ENCODE data around the gene DGKH.

Gene DGKH, protein sequence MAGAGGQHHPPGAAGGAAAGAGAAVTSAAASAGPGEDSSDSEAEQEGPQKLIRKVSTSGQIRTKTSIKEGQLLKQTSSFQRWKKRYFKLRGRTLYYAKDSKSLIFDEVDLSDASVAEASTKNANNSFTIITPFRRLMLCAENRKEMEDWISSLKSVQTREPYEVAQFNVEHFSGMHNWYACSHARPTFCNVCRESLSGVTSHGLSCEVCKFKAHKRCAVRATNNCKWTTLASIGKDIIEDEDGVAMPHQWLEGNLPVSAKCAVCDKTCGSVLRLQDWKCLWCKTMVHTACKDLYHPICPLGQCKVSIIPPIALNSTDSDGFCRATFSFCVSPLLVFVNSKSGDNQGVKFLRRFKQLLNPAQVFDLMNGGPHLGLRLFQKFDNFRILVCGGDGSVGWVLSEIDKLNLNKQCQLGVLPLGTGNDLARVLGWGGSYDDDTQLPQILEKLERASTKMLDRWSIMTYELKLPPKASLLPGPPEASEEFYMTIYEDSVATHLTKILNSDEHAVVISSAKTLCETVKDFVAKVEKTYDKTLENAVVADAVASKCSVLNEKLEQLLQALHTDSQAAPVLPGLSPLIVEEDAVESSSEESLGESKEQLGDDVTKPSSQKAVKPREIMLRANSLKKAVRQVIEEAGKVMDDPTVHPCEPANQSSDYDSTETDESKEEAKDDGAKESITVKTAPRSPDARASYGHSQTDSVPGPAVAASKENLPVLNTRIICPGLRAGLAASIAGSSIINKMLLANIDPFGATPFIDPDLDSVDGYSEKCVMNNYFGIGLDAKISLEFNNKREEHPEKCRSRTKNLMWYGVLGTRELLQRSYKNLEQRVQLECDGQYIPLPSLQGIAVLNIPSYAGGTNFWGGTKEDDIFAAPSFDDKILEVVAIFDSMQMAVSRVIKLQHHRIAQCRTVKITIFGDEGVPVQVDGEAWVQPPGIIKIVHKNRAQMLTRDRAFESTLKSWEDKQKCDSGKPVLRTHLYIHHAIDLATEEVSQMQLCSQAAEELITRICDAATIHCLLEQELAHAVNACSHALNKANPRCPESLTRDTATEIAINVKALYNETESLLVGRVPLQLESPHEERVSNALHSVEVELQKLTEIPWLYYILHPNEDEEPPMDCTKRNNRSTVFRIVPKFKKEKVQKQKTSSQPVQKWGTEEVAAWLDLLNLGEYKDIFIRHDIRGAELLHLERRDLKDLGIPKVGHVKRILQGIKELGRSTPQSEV

GRCh38 chr13:42048342-42048683 lies at the start of gene DGKH:
Gene DGKH (plus strand): TSS chr13:42048648. CDS start chr13:42048774, 126 bp downstream.
- no peak for DNase-seq

GRCh38 chr13:42000846-42001245 lies 47.6 kb upstream of the DGKH start:
- no peak for DNase-seq

DNA sequence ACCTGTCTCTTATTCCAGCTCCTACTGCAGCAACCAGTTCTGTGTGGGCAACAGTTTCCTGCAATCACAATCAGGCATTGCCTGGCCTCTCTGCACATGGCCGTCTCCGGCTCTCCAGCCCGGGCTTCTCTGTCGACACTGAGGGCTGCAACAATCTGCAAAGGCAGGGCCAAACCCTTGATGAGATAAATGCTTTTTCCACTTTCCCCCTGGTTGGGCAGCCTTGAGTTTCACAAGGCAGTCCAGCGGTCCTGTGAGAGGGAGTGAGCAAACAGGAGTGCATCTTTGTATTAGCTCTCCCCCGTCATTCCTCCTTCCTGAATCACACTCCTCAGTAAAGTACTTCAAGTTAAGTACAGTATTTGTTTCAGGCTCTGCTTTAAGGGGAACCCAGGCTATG lies 46.9 kb upstream of the DGKH start:
- DNase-seq: no peak

GRCh38 chr13:42002066-42002465 lies 46.4 kb upstream of the DGKH start:
- DNase-seq: no peak

GRCh38 chr13:42007844-42008243 lies 40.6 kb upstream of the DGKH start:
- no peak for DNase-seq

DNA sequence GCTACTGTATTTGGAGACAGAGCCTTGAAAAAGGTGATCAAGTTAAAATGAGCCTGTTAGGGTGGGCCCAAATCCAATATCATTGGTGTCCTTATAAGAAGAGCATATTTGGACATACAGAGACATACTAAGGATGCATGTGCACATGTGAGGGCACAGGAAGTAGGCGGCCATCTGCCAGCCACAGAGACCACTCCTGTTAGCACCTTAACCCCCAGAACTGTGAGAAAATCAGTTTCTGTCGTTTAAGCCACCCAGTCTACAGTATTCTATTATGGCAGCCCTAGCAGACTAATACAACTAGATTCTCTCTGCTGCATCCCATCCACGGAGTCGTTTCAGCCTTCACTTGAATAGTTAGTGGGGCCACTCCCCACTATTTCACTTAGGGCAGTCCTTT lies 39.4 kb upstream of the DGKH start:
- DNase-seq: no peak

DNA sequence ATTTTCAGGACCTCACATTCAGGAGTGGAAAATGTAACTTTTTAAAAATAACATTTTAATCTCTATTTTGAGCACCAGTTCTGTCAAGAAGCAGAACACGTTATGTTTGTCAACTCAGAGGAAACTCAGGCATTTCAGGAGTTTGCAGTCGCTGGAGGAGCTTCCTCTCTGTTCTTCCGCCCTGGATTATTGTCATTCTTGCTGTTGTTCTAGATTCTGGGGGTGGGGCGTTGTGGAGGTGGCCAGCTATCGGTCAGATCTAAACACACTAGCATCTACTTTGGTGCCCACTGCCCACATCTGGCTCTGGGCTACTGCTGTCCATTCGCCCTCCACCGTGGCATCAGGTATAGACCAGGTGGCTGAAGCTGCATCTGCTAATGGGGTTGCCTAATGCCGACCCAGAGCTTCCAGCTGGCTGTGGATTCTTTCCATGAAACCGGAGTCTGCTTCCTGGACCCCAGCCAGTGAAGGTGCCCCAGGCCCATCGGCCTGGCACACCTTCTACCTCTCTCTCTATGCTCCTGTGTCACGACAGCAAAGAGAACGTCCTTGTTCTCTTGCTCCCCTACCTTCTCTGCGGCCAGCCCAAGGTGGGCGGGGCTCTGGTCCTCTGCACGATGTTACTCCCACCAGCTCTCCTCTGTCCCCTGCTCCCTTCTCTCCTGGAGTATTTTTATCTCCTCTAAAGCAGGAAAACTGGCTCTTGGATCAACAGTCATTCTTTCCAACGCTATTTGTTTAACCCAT lies 36.7 kb upstream of the DGKH start:
- DNase-seq: no peak

DNA sequence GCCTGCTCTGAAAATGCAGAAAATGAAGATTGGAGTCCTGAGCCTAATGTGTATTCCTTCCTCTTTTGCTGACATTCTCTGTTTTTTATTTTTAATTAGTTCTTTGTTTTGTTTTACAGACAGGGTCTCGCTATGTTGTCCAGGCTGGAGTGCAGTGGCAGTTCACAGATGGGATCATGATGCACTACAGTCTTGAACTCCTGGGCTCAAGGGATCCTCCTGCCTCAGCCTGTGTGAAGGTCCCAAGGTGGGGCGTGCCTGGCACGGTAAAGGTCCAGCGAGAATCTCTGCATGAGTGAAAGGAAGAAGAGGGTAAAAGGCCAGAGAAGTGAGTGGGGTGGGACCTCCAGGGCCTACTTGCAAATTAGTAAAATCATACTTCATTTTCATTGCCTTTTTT lies 34.3 kb upstream of the DGKH start:
- no peak for DNase-seq

- no peak for DNase-seq
These were observed 31.2 kb upstream of the DGKH start for GRCh38 chr13:42017264-42017663.

- DNase-seq: no peak
These were observed 26.6 kb upstream of the DGKH start for GRCh38 chr13:42021851-42022250.

DNA sequence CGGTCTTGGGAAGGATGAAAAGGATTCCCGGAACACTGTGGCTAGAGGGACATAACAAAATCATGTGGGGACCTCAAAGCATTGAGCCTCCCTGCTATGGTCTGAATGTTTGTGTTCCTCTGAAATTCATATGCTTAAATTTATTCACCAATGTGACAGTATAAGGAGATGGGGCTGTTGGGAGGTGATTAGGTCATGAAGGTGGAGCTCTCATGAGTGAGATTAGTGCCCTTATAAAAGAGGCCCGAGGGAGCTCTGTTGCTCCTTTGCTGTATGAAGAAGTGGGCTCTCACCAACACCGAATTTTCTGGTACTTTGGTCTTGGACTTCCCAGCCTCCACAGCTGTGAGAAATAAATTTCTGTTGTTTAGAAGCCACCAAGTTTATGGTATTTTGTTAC lies 26.1 kb upstream of the DGKH start:
- no peak for DNase-seq

DNA sequence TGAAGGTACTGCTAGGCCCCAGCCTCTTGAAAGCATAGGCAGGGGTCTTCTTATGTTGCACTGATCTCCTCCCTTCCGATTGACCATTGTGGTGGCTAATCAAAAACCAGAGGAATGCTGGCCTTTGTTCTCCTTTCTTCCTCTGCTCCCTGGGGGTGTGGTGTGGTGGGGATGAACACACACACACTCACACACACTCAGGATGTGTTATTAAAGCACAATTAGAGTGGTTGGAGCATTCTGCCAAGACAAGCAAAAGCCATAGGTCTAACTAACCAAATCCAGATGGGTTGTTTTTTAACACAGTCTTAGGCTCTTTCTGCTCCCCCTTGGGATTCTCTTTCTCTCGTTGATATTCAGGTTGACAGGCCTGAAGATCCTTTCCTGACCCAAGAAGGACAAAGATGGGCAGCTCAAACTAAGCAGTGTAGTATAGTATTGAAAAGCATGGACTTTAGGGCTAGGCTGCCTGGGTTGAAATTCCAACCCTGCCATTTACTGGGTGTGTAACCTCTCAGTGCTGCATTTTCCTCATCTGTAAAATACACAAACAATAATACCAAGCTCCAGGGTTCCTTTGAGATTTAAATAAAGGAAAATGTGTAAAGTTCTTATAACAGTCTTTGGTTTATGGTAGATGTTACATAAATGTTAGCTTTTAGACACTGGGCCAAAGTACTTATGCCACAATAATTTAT lies 25.5 kb upstream of the DGKH start:
- DNase-seq: no peak

DNA sequence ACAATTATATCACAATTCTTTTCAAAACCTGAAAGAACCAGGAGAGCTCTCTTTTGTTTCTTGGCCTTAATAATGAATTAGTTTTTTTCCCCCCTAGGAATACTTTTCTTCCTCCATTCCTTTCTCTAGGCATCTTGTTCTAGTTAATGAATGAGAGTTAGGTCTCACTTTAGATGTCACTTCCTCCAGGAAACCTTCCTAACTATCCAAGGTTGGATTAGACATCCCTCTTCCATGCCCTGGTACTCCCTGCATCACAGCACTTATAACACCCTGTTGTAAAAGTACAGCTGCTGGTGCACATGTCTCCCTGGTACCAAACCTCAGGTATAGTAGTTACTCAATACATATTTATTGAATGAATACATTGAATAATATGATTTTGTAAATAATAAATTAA lies 21.2 kb upstream of the DGKH start:
- no peak for DNase-seq

DNA sequence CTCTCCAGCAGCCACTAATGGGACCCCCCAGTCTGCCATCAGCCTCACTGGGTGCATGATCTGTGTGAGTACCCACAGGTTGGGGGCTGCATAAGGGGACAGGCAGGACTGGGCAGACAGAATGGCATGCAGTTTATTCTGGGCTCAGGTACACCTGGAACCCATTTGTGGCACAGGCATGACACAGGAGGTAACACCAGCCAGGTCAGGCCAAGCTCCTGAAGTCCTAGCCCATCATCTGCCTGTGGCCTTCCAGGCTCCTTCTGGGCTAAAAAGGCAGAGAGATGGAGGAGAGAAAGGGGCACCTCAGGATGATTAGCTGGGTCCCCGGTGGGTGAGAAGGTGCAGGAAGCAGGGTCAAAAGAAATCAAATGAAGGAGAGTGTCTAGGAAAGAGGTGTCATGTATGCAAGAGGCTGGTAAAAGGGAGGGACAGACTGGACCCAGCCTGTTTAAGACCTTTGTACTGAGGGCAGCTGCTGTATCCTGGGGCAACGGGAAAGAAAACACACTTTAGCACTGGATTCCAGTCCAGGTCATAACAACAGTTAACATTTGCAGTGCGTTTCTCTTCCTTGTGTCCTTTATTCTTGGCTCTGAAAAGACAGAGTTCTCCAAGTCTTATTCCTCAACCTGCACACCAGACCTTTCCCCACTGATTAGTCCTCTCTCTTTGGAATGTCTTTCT lies 20.2 kb upstream of the DGKH start:
- no peak for DNase-seq

GRCh38 chr13:42035905-42036521 lies 12.4 kb upstream of the DGKH start:
- DNase-seq: no peak

- DNase-seq: no peak
These were observed 11.7 kb upstream of the DGKH start for GRCh38 chr13:42036711-42037110.

DNA sequence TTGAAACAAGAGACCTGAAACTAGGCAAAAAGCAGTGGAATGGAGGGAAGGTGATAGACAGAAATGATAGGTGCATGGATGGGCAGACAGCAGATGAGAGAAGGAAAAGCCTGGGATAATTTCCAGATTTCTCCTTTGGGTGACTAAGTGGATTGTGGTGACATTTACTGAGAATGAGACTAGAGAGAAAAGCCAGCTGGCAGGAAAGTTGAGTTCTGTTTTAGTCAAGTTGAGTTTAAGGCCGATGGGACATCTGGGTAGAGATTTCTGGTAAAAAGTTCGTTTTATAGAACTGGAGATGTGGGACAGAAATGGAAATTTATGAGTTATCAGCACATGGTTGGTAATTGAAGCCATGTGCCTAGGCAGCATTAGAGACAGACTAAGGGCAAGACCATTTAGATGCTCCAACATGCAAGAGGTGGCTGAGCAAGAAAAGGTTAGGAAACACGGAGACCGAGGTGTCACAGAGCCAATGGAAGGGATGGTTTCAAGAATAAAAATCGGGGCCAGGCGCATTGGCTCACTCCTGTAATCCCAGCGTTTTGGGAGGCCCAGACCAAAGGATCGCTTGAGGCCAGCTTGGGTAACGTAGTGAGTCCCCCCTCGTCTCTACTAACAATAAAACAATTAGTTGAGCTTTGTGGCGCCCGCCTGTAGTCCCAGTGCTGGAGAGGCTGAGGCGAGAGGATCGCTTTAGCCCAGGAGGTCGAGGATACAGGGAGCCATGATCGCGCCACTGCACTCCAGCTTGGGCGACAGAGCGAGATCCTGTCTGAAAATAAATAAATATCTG lies 9.6 kb upstream of the DGKH start:
- DNase-seq: no peak

DNA sequence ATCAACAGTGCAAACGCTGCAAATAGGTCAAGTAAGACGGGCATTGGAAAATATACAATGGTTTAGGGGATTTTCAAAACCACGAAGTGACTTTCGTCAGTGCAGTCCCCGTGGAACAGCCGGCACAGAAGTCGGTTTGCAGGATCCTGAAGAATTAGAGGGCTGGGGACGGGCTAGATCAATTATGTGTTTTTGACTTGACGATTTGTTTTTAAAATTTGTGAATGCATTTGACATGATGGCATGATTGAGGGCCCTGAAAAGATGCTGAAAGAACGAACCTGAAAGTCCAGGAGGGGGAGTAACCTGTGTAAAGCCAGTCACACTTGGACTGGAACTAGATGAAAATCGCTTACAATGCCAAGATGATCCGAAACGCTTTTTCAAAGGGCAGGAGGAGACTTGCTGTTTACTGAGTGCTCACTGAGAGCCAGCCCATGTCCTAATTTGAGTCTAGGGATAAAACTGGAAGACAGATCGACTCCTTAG lies 8.9 kb upstream of the DGKH start:
- DNase-seq: no peak

GRCh38 chr13:42039946-42040729 lies 8.3 kb upstream of the DGKH start:
- DNase-seq: peak; percentile 31

All from NCI-H1694 treated with DMSO at 0.1 percent for 48 hours (cell line).